ENCODE data around the gene MATCAP1. TPM values are rescaled to one million over a fixed set of nuclear protein-coding genes. Genes with fewer than 3 reads are reported as not detected.
A peak's percentile ranks its signal among the peaks of the same experiment; 100 is the strongest.

Gene MATCAP1
- total RNA-seq, 1 experiment from 2014 or later: 40.8 TPM

DNA sequence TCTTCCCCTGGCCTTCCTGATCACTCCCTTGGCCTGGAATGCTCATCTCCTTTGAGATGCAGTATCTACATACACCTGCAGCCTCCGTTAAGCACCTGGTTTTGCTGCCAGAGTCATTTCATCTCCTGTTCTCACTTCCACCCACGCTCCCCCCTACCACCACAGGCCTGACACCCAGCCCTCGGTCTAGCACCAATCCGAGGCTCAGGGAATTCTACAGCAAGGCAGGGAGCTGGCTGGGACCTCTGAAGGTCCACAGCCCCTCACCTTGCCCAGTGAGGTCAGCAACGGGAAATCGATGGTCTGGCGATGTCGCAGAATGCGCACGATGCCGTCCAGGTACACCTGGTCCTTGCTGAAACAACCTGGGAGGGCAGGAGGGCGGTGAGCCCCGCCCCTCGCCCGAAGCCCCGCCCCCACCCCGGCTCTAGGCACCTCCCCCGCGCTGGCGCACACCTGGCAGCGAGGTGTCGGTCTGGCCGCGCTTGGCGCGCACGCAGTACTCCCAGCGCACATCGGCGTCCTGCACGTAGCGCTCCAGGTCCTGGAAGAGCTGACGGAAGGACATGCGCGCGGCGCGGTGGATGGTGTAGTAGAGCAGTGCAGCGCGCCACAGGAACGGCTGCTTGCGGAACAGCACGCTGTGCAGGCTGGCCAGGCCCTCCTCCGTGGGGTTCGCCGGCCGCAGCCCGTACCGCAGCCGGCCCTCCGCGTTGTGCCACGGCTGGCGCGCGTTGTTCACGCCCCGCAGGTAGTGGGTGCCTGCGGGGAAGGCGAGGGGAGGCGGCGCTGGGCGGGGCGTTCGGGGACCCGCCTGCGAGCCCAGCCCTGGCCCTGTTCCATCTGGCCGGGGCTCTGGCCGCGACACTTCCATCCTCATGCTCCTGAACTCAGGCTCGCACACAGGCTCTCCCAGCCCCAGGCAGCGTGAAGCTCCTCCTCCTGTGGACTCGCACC lies 5.7 kb downstream of the MATCAP1 start (continued):
- TF ChIP-seq ATF6 (CRISPR knock-in tag; IDR thresholded peaks at IDR 0.05): no peak
- TF ChIP-seq, protein P1, sequence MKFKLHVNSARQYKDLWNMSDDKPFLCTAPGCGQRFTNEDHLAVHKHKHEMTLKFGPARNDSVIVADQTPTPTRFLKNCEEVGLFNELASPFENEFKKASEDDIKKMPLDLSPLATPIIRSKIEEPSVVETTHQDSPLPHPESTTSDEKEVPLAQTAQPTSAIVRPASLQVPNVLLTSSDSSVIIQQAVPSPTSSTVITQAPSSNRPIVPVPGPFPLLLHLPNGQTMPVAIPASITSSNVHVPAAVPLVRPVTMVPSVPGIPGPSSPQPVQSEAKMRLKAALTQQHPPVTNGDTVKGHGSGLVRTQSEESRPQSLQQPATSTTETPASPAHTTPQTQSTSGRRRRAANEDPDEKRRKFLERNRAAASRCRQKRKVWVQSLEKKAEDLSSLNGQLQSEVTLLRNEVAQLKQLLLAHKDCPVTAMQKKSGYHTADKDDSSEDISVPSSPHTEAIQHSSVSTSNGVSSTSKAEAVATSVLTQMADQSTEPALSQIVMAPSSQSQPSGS (CRISPR knock-in tag; IDR thresholded peaks at IDR 0.05; ENCODE audit: borderline replicate concordance, low read depth): no peak
- TF ChIP-seq HMGXB4 (CRISPR knock-in tag; IDR thresholded peaks at IDR 0.05): 0 out of 2 replicates have a peak, but pooled peaks have one; percentile 58
- peak; percentile 84 for TF ChIP-seq SP1 (CRISPR knock-in tag; conservative IDR thresholded peaks at IDR 0.05)
- no peak; the same call in 1 of the 2 replicates for TF ChIP-seq ESRRA (CRISPR knock-in tag; IDR thresholded peaks at IDR 0.05; ENCODE audit: borderline replicate concordance)
- TF ChIP-seq TEAD1 (CRISPR knock-in tag; IDR thresholded peaks at IDR 0.05): peak; percentile 78; the same call in 1 of the 2 replicates
- TF ChIP-seq, protein P2, sequence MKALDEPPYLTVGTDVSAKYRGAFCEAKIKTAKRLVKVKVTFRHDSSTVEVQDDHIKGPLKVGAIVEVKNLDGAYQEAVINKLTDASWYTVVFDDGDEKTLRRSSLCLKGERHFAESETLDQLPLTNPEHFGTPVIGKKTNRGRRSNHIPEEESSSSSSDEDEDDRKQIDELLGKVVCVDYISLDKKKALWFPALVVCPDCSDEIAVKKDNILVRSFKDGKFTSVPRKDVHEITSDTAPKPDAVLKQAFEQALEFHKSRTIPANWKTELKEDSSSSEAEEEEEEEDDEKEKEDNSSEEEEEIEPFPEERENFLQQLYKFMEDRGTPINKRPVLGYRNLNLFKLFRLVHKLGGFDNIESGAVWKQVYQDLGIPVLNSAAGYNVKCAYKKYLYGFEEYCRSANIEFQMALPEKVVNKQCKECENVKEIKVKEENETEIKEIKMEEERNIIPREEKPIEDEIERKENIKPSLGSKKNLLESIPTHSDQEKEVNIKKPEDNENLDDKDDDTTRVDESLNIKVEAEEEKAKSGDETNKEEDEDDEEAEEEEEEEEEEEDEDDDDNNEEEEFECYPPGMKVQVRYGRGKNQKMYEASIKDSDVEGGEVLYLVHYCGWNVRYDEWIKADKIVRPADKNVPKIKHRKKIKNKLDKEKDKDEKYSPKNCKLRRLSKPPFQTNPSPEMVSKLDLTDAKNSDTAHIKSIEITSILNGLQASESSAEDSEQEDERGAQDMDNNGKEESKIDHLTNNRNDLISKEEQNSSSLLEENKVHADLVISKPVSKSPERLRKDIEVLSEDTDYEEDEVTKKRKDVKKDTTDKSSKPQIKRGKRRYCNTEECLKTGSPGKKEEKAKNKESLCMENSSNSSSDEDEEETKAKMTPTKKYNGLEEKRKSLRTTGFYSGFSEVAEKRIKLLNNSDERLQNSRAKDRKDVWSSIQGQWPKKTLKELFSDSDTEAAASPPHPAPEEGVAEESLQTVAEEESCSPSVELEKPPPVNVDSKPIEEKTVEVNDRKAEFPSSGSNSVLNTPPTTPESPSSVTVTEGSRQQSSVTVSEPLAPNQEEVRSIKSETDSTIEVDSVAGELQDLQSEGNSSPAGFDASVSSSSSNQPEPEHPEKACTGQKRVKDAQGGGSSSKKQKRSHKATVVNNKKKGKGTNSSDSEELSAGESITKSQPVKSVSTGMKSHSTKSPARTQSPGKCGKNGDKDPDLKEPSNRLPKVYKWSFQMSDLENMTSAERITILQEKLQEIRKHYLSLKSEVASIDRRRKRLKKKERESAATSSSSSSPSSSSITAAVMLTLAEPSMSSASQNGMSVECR (CRISPR knock-in tag; IDR thresholded peaks at IDR 0.05; ENCODE audit: borderline replicate concordance): peak; percentile 73; the same call in 1 of the 2 replicates
- peak; percentile 9; the same call in 1 of the 2 replicates for TF ChIP-seq ETV6 (CRISPR knock-in tag; IDR thresholded peaks at IDR 0.05)
- TF ChIP-seq NR2C2 (CRISPR knock-in tag; IDR thresholded peaks at IDR 0.05): no peak
- TF ChIP-seq ZBTB21 (CRISPR knock-in tag; IDR thresholded peaks at IDR 0.05; ENCODE audit: borderline replicate concordance): peak; percentile 81; the same call in 1 of the 2 replicates
- peak; percentile 90; the same call in 1 of the 2 replicates for TF ChIP-seq ZNF138 (CRISPR knock-in tag; conservative IDR thresholded peaks at IDR 0.05)
- no peak for TF ChIP-seq CTCF (IDR thresholded peaks at IDR 0.05)
- TF ChIP-seq, protein P3, sequence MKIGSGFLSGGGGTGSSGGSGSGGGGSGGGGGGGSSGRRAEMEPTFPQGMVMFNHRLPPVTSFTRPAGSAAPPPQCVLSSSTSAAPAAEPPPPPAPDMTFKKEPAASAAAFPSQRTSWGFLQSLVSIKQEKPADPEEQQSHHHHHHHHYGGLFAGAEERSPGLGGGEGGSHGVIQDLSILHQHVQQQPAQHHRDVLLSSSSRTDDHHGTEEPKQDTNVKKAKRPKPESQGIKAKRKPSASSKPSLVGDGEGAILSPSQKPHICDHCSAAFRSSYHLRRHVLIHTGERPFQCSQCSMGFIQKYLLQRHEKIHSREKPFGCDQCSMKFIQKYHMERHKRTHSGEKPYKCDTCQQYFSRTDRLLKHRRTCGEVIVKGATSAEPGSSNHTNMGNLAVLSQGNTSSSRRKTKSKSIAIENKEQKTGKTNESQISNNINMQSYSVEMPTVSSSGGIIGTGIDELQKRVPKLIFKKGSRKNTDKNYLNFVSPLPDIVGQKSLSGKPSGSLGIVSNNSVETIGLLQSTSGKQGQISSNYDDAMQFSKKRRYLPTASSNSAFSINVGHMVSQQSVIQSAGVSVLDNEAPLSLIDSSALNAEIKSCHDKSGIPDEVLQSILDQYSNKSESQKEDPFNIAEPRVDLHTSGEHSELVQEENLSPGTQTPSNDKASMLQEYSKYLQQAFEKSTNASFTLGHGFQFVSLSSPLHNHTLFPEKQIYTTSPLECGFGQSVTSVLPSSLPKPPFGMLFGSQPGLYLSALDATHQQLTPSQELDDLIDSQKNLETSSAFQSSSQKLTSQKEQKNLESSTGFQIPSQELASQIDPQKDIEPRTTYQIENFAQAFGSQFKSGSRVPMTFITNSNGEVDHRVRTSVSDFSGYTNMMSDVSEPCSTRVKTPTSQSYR (CRISPR knock-in tag; IDR thresholded peaks at IDR 0.05): peak; percentile 20; the same call in 1 of the 2 replicates
- no peak for TF ChIP-seq SOX15 (CRISPR knock-in tag; IDR thresholded peaks at IDR 0.05)
- peak; percentile 57; the same call in 1 of the 2 replicates for TF ChIP-seq E2F4 (CRISPR knock-in tag; IDR thresholded peaks at IDR 0.05; ENCODE audit: borderline replicate concordance, low read depth)
- TF ChIP-seq, protein P4, sequence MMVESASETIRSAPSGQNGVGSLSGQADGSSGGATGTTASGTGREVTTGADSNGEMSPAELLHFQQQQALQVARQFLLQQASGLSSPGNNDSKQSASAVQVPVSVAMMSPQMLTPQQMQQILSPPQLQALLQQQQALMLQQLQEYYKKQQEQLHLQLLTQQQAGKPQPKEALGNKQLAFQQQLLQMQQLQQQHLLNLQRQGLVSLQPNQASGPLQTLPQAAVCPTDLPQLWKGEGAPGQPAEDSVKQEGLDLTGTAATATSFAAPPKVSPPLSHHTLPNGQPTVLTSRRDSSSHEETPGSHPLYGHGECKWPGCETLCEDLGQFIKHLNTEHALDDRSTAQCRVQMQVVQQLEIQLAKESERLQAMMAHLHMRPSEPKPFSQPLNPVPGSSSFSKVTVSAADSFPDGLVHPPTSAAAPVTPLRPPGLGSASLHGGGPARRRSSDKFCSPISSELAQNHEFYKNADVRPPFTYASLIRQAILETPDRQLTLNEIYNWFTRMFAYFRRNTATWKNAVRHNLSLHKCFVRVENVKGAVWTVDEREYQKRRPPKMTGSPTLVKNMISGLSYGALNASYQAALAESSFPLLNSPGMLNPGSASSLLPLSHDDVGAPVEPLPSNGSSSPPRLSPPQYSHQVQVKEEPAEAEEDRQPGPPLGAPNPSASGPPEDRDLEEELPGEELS (CRISPR knock-in tag; IDR thresholded peaks at IDR 0.05): 0 out of 2 replicates have a peak, but pooled peaks have one; percentile 55

Measured in WTC11 (cell line).